Colonic mucosa (tissue), 4 donors: Measurements from ENCODE around the gene VASH2. TPM values are rescaled to one million over a fixed set of nuclear protein-coding genes. Genes with fewer than 3 reads are reported as not detected.

ENCODE experiments used
- DNase-seq: peaks from one replicate; pipeline ENCODE4 v3.0.0-alpha.2; 2020
- H3K27ac ChIP-seq: fragments of 200-600 bp; one replicate; pipeline ENCODE4 v1.8.0; 2021
- H3K27me3 ChIP-seq: fragments of 200-600 bp; one replicate; pipeline ENCODE4 v1.8.0; 2021
- H3K36me3 ChIP-seq: fragments of 200-600 bp; one replicate; pipeline ENCODE4 v1.8.0; 2021
- H3K4me1 ChIP-seq: fragments of 200-600 bp; one replicate; pipeline ENCODE4 v1.8.0; 2021; ENCODE audit warnings: mild to moderate bottlenecking
- H3K4me3 ChIP-seq: fragments of 200-600 bp; one replicate; pipeline ENCODE4 v1.8.0; 2021
- H3K9ac ChIP-seq, 2 donors: one replicate each; pipeline ENCODE4 v1.7.0; 2013; ENCODE audit warnings: control low read depth in 2 of 2, low read depth in 2 of 2, low read length in 2 of 2
- H3K9me3 ChIP-seq: fragments of 200-600 bp; one replicate; pipeline ENCODE4 v1.8.0; 2021
- intact Hi-C: fragments of 100-400 bp; cut with DNase I; formaldehyde crosslinking; loops from one replicate; pipeline ENCODE4 v1.14.1; 2022
- total RNA-seq, 2 donors: library from RNA; stranded (reverse); fragmentation: NEBNext Ultra II Directional in 1 of 2; extraction: Animal tissue kit (Norgen Biotek cat#: 25700) in 1 of 2; gene quantifications; one replicate each; pipeline ENCODE4 v1.2.1, GENCODE V29; 2021
- TF ChIP-seq, protein P1 (sequence below): fragments of 200-600 bp; IDR thresholded peaks from one replicate; pipeline ENCODE4 v1.8.0; 2022; ENCODE audit warnings: antibody characterized with exemption, mild to moderate bottlenecking
- donor health status: healthy.
- donor health status: DM: no; HTN: no; CAD: no.
- donor health status: DM: no; HTN: no; CAD: no.

VASH2 gene
- total RNA-seq, 2 donors from 2014 or later = 0.48 to 1.6 TPM

DNA sequence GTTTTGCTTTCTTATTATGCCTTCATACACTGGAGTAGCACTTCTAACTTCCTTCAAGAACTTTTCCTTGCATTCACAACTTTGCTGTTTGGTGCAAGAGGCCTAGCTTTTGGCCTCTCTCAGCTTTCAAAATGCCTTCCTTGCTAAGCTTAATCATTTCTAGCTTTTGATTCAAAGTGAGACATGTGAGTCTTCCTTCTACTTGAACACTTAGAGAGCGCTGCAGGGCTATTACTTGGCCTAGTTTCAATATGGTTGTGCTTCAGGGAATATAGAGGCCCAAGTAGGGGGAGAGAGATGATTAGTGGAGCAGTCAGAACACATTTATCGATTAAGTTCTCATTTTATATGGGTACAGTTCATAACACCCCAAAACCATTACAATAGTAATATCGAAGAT, 52.9 kb downstream of the VASH2 start:
- Histone ChIP-seq H3K4me1 (no peaks in the 10 kb centered on the region), H3K27ac (no peak overlapping the region), H3K4me3 (no peak overlapping the region), H3K9me3 (no peaks in the 10 kb centered on the region), H3K27me3 (no peaks in the 10 kb centered on the region), H3K36me3 (no peaks in the 10 kb centered on the region), H3K9ac (no peak overlapping the region)
- no peak for DNase-seq
- TF ChIP-seq, protein P1, sequence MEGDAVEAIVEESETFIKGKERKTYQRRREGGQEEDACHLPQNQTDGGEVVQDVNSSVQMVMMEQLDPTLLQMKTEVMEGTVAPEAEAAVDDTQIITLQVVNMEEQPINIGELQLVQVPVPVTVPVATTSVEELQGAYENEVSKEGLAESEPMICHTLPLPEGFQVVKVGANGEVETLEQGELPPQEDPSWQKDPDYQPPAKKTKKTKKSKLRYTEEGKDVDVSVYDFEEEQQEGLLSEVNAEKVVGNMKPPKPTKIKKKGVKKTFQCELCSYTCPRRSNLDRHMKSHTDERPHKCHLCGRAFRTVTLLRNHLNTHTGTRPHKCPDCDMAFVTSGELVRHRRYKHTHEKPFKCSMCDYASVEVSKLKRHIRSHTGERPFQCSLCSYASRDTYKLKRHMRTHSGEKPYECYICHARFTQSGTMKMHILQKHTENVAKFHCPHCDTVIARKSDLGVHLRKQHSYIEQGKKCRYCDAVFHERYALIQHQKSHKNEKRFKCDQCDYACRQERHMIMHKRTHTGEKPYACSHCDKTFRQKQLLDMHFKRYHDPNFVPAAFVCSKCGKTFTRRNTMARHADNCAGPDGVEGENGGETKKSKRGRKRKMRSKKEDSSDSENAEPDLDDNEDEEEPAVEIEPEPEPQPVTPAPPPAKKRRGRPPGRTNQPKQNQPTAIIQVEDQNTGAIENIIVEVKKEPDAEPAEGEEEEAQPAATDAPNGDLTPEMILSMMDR = no peak
- intact Hi-C loops = no loop called here

DNA sequence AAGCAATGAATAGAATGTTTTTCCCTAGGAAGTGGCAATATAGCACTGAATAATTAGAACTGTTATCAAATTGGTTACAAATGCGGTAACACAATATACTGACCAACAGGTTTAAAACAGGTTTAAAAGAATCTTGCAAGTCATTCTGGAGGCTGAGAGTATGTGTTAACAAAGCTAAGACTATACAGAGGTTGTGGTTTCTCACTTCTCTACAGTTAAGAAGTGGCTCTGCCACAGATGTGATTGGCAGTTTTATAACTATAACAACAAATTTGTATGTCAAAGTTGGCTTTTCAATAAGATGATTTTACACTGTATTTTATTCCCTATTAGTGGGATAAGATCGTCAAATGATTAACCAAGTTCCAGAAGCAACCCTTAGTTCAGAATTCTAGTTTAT, 58.2 kb downstream of the VASH2 start:
- Histone ChIP-seq H3K9ac (no peak overlapping the region), H3K4me3 (no peak overlapping the region), H3K27ac (no peak overlapping the region), H3K4me1 (no peaks in the 10 kb centered on the region), H3K27me3 (no peaks in the 10 kb centered on the region), H3K9me3 (no peaks in the 10 kb centered on the region), H3K36me3 (no peaks in the 10 kb centered on the region)
- TF ChIP-seq, protein P1 = no peak
- DNase-seq = no peak
- intact Hi-C loops = no loop called here

DNA sequence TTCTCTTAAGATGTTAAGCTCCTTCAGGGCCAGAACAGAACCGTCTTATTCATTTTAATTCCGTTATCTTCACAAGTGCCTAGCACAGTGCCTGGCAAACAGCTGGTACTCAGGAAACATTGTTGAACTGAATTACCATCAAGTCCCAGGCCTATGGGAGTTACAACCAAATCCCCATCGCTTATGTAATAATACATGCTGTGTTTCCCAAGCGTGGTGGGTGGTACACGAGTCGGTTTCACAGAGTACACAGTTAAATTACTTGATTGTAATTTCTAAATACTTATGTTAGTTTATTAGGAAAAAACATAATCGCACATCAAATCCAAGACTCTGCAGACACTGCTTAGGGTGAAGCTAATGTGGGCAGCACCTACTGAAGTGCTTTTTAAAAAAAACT, 64.3 kb downstream of the VASH2 start:
- Histone ChIP-seq H3K9me3 (no peaks in the 10 kb centered on the region), H3K4me3 (peak overlapping the region; percentile 93), H3K27me3 (no peaks in the 10 kb centered on the region), H3K36me3 (no peaks in the 10 kb centered on the region), H3K9ac (peak overlapping the region in 1 of 2 donors; percentile 90), H3K27ac (peak overlapping the region; percentile 95), H3K4me1 (peaks cover 8% of the 10 kb centered on the region)
- intact Hi-C loops = no loop called here
- TF ChIP-seq, protein P1 = no peak
- DNase-seq = peak; percentile 22

DNA sequence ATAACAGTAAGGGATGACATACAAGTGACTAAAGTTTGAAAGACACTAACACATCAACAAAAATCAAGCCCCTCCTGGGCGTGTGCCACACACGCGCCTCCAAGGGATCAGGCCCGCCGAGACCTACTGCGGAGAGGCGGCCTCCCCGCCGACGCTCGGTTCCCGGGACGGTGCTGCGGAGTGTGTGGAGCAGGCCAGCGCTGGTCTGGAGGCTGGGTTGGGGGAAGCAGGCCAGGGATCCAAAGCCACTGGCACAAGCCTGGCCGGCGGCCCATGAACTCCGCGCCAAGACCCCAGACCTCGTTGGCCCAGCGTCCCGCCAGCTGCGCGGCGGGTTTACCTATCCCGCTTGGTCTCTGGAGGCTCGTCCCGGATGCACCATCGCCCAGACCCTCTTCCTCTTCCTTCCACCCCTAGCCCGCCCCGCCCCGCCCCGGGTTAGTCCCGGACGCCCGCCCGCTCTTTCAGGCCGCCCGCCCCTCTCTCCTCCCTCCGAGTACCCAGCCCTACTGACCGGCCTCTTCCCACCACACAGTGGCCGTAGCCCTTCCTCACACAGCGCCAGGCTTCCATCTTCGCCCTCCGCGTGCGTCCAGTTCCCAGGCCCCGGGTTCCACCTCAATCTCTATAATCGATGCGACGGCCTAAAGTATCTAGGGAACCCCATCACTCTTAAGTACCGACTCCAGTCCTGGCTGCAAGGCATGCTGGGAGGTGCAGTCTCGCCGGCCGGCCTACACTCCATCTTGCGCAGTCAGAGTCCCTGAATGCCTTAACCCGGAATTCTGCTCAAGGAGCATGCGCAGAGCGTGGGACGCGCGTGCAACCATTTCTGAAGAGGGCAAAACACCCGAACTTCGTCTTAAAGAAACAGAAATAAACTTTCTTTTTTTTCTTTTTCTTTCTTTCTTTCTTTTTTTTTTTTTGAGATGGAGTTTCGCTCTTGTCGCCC, 65.0 kb downstream of the VASH2 start, which contains the start of gene ANGEL2:
ANGEL2 (minus strand) TSS at position 769 of the 952 bp plus-strand sequence; CDS start at position 573, 196 bp downstream.
- peak within 1 kb of the TSS; percentile 93 for H3K4me3 ChIP-seq
- intact Hi-C loops = no loop called here
- TF ChIP-seq, protein P1 = no peak
- H3K4me1 ChIP-seq = peaks cover 8% of the 10 kb centered on the region
- no peaks in the 10 kb centered on the region for H3K36me3 ChIP-seq
- peak within 1 kb of the TSS; percentile 88 to 90 for H3K9ac ChIP-seq
- H3K27ac ChIP-seq = peak within 1 kb of the TSS; percentile 95
- DNase-seq = peak; percentile 97
- H3K9me3 ChIP-seq = no peaks in the 10 kb centered on the region
- no peaks in the 10 kb centered on the region for H3K27me3 ChIP-seq

DNA sequence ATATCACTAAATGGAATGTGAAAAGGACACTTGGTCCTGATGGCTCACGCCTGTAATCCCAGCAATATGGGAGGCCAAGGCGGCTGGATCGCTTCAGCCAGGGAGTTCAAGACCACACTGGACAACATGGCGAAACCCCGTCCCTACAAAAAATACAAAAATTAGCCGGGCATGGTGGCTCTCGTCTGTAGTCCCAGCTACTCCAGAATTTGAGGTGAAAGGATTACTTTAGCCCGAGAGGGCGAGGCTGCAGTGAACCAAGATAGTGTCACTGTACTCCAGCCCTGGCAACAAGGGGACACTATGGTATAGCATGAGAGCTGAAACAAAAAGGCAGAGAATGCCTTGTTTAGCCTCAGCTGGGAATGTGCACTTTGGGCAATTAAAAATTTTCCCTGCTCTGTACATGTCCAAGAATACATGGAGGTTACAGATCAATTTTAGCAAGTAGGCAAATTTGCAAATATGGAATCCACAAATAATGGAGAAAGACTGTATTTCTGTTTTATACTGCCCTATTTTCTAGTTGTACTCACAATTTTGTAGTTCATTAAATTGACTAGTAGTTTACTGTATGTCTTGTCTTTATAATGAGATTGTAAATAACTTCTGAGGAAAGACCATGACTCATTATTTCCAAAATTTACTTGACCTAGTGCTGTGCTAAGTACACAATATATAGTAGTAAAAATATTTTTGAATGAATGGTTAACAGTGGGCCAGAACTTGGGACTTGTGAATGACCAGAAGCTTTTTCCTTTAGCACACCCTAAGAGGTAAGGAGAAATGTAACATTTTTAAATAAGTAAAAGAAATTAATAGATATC, 67.3 kb downstream of the VASH2 start:
- Histone ChIP-seq H3K4me1 (peaks cover 8% of the 10 kb centered on the region), H3K9ac (no peak overlapping the region), H3K36me3 (no peaks in the 10 kb centered on the region), H3K9me3 (no peaks in the 10 kb centered on the region), H3K27me3 (no peaks in the 10 kb centered on the region), H3K27ac (no peak overlapping the region), H3K4me3 (no peak overlapping the region)
- TF ChIP-seq, protein P1 = no peak
- no peak for DNase-seq
- intact Hi-C loops = no loop called here
